Right renal cortex interstitium (tissue), 3 donors: Measurements from ENCODE around the gene MBP. TPM values are rescaled to one million over a fixed set of nuclear protein-coding genes. Genes with fewer than 3 reads are reported as not detected.

ENCODE experiments used
- DNase-seq, 3 donors: peaks; one replicate each; pipeline ENCODE4 v3.0.0-alpha.2; 2013; ENCODE audit warnings: low read depth in 3 of 3, low spot score in 2 of 3
- polyA plus RNA-seq, 3 donors: library from polyadenylated mRNA; unstranded; fragments of 120-200 nt; gene quantifications; one replicate each; pipeline ENCODE4 v1.2.1, GENCODE V29; 2013; ENCODE audit not compliant: insufficient read length in 3 of 3

MBP gene
- polyA plus RNA-seq, 3 donors, result 17.5 to 20.9 (median 17.7) TPM

- no peak for DNase-seq
Measured at GRCh38 chr18:77151772-77152520, 19.4 kb upstream of the MBP start.

DNA sequence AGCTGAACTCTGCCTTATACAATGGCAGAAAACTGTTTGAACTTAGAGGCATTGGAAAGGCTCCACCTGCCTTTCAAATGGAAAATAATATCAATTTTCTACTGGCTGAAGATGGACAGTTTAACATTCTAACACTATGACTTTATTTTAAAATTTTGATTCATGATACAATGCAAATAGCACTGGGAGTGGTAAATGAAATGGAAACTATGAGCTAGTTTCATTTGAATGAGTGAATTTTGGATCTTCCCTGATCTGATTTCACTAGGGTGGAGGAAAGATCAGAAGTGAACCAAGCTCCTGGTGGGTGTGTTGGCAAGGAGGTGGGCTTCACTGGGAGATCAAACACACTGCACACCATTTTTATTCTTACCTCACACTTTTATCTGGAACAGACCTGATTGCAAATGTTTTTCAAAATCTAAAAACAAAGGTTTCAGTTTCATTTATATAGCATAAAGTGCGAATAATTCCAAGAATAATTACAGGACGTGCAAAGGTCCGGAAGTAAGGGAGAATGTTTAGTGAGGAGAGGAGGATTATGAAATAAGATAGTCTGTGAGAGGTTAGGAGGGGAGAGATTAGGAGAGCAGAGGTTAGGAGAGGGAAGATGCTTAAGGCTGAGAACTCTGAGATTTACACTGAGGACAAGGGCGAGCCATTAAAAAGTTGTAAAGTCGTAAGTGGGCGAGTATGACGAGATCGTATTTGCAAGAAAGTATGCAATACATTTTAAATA, 18.6 kb upstream of the MBP start:
- DNase-seq, result no peak

GRCh38 chr18:77150588-77150987, 18.0 kb upstream of the MBP start:
- no peak for DNase-seq

- DNase-seq, result no peak
Measured at GRCh38 chr18:77148289-77148688, 15.7 kb upstream of the MBP start.

GRCh38 chr18:77147418-77147852, 14.9 kb upstream of the MBP start:
- no peak for DNase-seq

GRCh38 chr18:77146249-77147080, 13.9 kb upstream of the MBP start:
- no peak for DNase-seq

DNA sequence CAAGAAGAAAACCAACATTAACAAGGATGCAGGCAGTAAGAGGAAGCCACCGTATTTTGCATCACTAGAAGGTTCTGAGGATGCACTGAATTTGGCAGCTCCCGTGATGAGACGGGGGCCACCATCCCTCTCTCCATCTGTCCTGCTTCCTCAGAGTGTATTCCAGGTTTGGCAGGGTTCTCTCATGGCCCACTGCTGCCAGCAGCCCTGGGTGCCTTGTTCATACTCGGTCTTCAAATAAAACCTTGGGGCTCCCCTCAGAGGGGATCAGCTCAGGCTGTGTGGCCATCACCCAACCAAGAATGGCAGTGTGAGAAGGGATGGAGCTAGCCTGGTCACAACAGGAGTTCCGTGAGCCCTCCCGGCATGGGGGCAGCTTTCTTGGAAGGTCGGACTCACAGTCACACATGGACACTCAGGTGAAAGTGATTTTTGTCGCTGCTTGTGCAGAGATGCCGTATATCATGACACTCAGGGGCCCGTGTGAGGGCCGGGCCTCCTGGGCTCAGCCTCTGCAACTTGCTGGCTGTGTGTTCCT, 12.8 kb upstream of the MBP start:
- no peak for DNase-seq

- DNase-seq, result no peak
Measured at GRCh38 chr18:77144451-77145118, 12.0 kb upstream of the MBP start.

DNA sequence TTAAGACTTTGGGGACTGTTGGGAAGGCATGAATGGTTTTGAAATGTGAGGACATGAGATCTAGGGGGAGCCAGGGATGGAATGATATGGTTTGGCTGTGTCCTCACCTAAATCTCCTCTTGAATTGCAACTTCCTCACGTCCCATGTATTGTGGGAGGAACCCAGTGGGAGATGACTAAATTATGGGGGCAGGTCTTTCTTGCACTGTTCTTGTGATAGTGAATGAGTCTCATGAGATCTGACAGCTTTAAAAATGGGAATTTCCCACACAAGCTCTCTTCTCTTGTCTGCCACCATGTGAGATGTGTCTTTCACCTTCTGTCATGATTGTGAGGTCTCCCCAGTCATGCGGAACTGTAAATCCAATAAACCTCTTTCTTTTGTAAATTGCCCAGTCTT, 11.5 kb upstream of the MBP start:
- DNase-seq, result no peak

GRCh38 chr18:77143196-77143595, 10.6 kb upstream of the MBP start:
- no peak for DNase-seq

GRCh38 chr18:77141401-77142118, 9.0 kb upstream of the MBP start:
- DNase-seq, result no peak

- DNase-seq, result no peak
Measured at GRCh38 chr18:77140439-77141109, 8.0 kb upstream of the MBP start.

GRCh38 chr18:77140030-77140429, 7.4 kb upstream of the MBP start:
- DNase-seq, result no peak

GRCh38 chr18:77139619-77140018, 7.0 kb upstream of the MBP start:
- no peak for DNase-seq

- DNase-seq, result no peak
Measured at GRCh38 chr18:77138270-77138669, 5.7 kb upstream of the MBP start.

- no peak for DNase-seq
Measured at GRCh38 chr18:77137851-77138250, 5.3 kb upstream of the MBP start.

DNA sequence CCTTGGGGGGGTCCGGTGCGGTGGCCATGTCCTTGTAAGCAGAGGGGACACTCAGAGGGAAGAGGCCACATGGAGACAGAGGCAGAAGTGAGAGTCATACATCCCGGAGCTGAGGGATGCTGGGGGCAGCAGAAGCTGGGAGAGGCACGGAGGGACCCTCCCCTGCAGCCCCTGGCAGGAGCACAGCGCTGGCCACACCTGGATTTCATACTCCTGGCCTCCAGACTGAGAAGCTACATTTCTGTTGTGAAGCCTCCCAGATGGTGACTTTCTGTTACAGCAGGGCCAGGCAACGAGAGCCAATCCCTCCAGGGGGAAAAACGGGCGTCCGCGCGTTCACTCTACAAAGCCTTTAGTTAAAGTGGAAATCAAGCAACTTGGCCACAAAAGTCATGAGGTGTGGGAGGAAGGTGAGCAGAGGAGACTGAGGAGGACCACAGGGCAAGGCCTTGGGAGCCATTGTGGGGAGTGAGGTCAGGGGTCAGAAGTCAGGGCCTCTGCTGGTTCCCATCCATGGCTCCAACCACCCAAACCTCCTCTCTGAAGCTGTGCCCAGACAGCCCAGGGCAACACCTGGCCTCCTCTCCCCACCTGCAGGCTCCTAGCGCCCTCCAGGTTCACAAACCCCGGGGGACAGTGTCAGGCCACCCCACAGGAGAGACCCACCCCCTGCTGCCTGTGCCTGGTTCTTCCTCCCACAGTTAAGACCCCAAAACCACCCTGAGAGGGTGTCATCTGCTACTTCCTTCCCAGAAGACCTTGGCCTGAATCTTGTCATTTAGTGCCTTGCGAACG, 4.5 kb upstream of the MBP start:
- DNase-seq, result no peak

GRCh38 chr18:77136076-77136718, 3.6 kb upstream of the MBP start:
- DNase-seq, result no peak
